MM.1S (cell line): ENCODE data around the gene GRXCR1.

Experiments used
- CTCF ChIP-seq: fragments of 300-600 bp; sonication (generic); IDR thresholded peaks from 2 replicates; pipeline ENCODE4 v1.5.1; 2016; ENCODE audit warnings: antibody characterized with exemption, low read length, mixed read lengths
- EZH2 ChIP-seq: fragments of 300-600 bp; sonication (generic); optimal IDR thresholded peaks from 2 replicates; pipeline ENCODE3; 2017; ENCODE audit warnings: low read depth, mild to moderate bottlenecking, antibody characterized with exemption, low read length, mixed read lengths

GRCh38 chr4:42906891-42907759 lies 14.6 kb downstream of the GRXCR1 start:
- TF ChIP-seq CTCF (no peak), EZH2 (no peak)
